Sigmoid colon (tissue), 4 donors: ENCODE results near the gene GABRB1.

Source experiments
- CTCF ChIP-seq, 4 experiments: fragments of 450-650 bp in 3 of 4; fragments of 200-600 bp in 1 of 4; IDR thresholded peaks; one replicate each; pipeline ENCODE4 v1.5.1; 2016 to 2019; ENCODE audit warnings: antibody characterized with exemption in 4 of 4, mild to moderate bottlenecking in 3 of 4, moderate library complexity in 2 of 4
- EP300 ChIP-seq, 4 donors: sonication (generic); formaldehyde crosslinking; IDR thresholded peaks; one replicate each; pipeline ENCODE4 v1.6.1; 2017; ENCODE audit warnings: antibody characterized with exemption in 4 of 4
- POLR2A ChIP-seq, 2 donors: fragments of 450-650 bp; IDR thresholded peaks; one replicate each; pipeline ENCODE4 v1.6.1; 2016; ENCODE audit warnings: antibody characterized with exemption in 2 of 2, mild to moderate bottlenecking in 2 of 2, moderate library complexity in 2 of 2

DNA sequence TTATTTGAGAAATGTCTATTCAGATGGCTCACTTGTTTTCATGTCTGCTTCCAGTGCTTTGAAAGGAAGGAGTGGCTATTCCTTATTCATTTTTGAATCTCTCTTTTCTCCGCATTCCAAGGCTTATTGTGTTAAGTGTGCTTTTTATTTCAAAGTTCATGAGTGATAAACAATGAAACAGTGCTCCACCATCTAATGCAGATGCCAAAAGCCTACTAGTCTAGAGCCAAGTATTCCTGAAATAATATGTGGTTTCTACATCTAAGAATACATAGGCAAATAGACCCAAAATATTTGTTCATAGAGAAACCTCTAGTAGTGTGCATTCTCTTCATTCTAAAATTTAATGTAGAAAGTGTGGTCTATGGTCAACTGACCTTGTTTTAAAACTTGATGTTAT lies 187.3 kb downstream of the GABRB1 start:
- TF ChIP-seq CTCF (IDR thresholded peaks at IDR 0.05) (no peak), POLR2A (IDR thresholded peaks at IDR 0.05) (no peak), EP300 (IDR thresholded peaks at IDR 0.05) (no peak)
